Ishikawa (cell line): ENCODE data around the gene CRTAC1.

Experiments
- CEBPB ChIP-seq: IDR thresholded peaks from 2 replicates; pipeline ENCODE4 v1.6.1; 2012
- CREB1 ChIP-seq: IDR thresholded peaks from 2 replicates; pipeline ENCODE4 v1.6.1; 2012; ENCODE audit warnings: low read depth
- EGR1 ChIP-seq: IDR thresholded peaks from 2 replicates; pipeline ENCODE4 v1.6.1; 2012
- EP300 ChIP-seq: IDR thresholded peaks from 2 replicates; pipeline ENCODE4 v1.6.1; 2012; ENCODE audit warnings: borderline replicate concordance
- RAD21 ChIP-seq: IDR thresholded peaks from 2 replicates; pipeline ENCODE4 v1.6.1; 2012; ENCODE audit warnings: low read depth
- TAF1 ChIP-seq: IDR thresholded peaks from 2 replicates; pipeline ENCODE4 v1.6.1; 2012; ENCODE audit warnings: low read depth, mild to moderate bottlenecking
- YY1 ChIP-seq: IDR thresholded peaks from 2 replicates; pipeline ENCODE4 v1.6.1; 2012; ENCODE audit warnings: low read depth

GRCh38 chr10:98019784-98020183 lies 10.6 kb downstream of the CRTAC1 start:
- TF ChIP-seq RAD21: no peak
- no peak for TF ChIP-seq YY1
- no peak for TF ChIP-seq TAF1
- TF ChIP-seq CEBPB: no peak
- TF ChIP-seq EP300: no peak
- no peak for TF ChIP-seq CREB1
- TF ChIP-seq EGR1: no peak
